Hepatocyte (in vitro differentiated cells): ENCODE data around the gene ACYP2. TPM values are rescaled to one million over a fixed set of nuclear protein-coding genes. Genes with fewer than 3 reads are reported as not detected.
A peak's percentile ranks its signal among the peaks of the same experiment; 100 is the strongest.

Source experiments
- DNase-seq: peaks from one replicate; pipeline ENCODE4 v3.0.0-alpha.2; 2016; ENCODE audit warnings: low spot score
- H2AFZ ChIP-seq: fragments of 200-600 bp; sonication (generic); 2 replicates; pipeline ENCODE4 v1.6.0; 2016; ENCODE audit warnings: antibody characterized with exemption, mild to moderate bottlenecking
- H3K27ac ChIP-seq: fragments of 200-600 bp; sonication (generic); 2 replicates; pipeline ENCODE4 v1.5.1; 2016; ENCODE audit warnings: mild to moderate bottlenecking
- H3K27me3 ChIP-seq: fragments of 200-600 bp; sonication (generic); 2 replicates; pipeline ENCODE4 v1.6.1; 2016
- H3K36me3 ChIP-seq: fragments of 200-600 bp; sonication (generic); replicated peaks from 2 replicates; pipeline ENCODE4 v1.5.1; 2016; ENCODE audit warnings: low read depth; ENCODE audit not compliant: insufficient read depth
- H3K4me1 ChIP-seq: fragments of 200-600 bp; sonication (generic); 2 replicates; pipeline ENCODE4 v1.5.1; 2016; ENCODE audit warnings: mild to moderate bottlenecking, moderate library complexity; ENCODE audit not compliant: insufficient read depth
- H3K4me2 ChIP-seq: fragments of 200-600 bp; sonication (generic); 2 replicates; pipeline ENCODE4 v1.6.0; 2016
- H3K4me3 ChIP-seq: fragments of 200-600 bp; sonication (generic); 2 replicates; pipeline ENCODE4 v1.5.1; 2016; ENCODE audit warnings: mild to moderate bottlenecking
- H3K79me2 ChIP-seq: fragments of 200-600 bp; sonication (generic); 2 replicates; pipeline ENCODE4 v1.6.0; 2017; ENCODE audit warnings: mild to moderate bottlenecking
- H3K9me2 ChIP-seq: fragments of 200-600 bp; sonication (generic); replicated peaks from 2 replicates; pipeline ENCODE4 v1.6.0; 2017; ENCODE audit warnings: mild to moderate bottlenecking; ENCODE audit not compliant: insufficient read depth
- H3K9me3 ChIP-seq: fragments of 200-600 bp; sonication (generic); 2 replicates; pipeline ENCODE4 v1.5.1; 2016; ENCODE audit warnings: low read depth, mild to moderate bottlenecking
- H4K20me1 ChIP-seq: fragments of 200-600 bp; sonication (generic); 2 replicates; pipeline ENCODE4 v1.6.0; 2016; ENCODE audit warnings: mild to moderate bottlenecking; ENCODE audit not compliant: insufficient read depth, poor library complexity, severe bottlenecking
- EZH2 ChIP-seq: fragments of 200-600 bp; sonication (generic); IDR thresholded peaks from 2 replicates; pipeline ENCODE4 v1.6.1; 2016; ENCODE audit warnings: antibody characterized with exemption, mild to moderate bottlenecking, borderline replicate concordance
- EZH2phosphoT487 ChIP-seq: fragments of 200-600 bp; sonication (generic); IDR thresholded peaks from one replicate; pipeline ENCODE4 v1.6.1; 2018; ENCODE audit warnings: antibody characterized with exemption, mild to moderate bottlenecking, low read depth, moderate library complexity; ENCODE audit not compliant: unreplicated experiment, severe bottlenecking
- WGBS: methylation state at CpG from one replicate; pipeline ENCODE4 v1.1.6; 2016; ENCODE audit warnings: low lambda C conversion rate; ENCODE audit errors: missing lambda C conversion rate; 5-methylcytosine and 5-hydroxymethylcytosine counted together
- polyA plus RNA-seq: library from polyadenylated mRNA; unstranded; fragments of >200 nt; fragmentation: Nextera tagmentation; extraction: Ambion mirVana; gene quantifications from 2 replicates; pipeline ENCODE4 v1.2.1, GENCODE V29; 2016
- total RNA-seq: library from RNA; depleted of rRNA; stranded (reverse); fragments of >200 nt; gene quantifications from 2 replicates; pipeline ENCODE4 v1.2.3, GENCODE V29; 2014
- TF ChIP-seq, protein P1 (sequence below): fragments of 200-600 bp; sonication (generic); IDR thresholded peaks from 2 replicates; pipeline ENCODE4 v1.5.1; 2016; ENCODE audit warnings: antibody characterized with exemption, mild to moderate bottlenecking; ENCODE audit not compliant: poor library complexity

ACYP2 gene
- total and polyA plus RNA-seq, 2 experiments from 2014 or later = 22.5 to 30.9 TPM

DNA sequence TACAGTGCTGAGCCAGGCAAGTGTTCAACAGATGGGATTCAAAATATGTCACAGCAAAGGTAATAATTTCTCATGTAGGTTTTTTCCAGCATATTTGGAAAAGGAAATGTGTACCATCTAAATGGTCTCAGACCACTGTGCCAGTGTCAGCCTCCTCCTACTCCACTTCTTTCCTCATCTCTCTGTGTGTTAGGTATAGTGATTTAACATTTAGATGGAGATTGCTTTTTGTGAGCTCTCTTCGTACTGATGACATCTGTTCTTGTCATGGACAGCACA is 221.5 kb downstream of the ACYP2 start:
- TF ChIP-seq EZH2phosphoT487 = no peak
- Histone ChIP-seq H3K36me3 (no peaks in the 10 kb centered on the region), H4K20me1 (no peaks in the 10 kb centered on the region), H2AFZ (no peak overlapping the region), H3K4me3 (no peak overlapping the region), H3K4me1 (no peaks in the 10 kb centered on the region), H3K79me2 (no peaks in the 10 kb centered on the region), H3K9me3 (no peaks in the 10 kb centered on the region), H3K9me2 (no peaks in the 10 kb centered on the region), H3K4me2 (no peak overlapping the region), H3K27me3 (no peaks in the 10 kb centered on the region), H3K27ac (no peak overlapping the region)
- DNase-seq = no peak
- 58% methylated on average over 1 of the region's 1 CpG for WGBS

DNA sequence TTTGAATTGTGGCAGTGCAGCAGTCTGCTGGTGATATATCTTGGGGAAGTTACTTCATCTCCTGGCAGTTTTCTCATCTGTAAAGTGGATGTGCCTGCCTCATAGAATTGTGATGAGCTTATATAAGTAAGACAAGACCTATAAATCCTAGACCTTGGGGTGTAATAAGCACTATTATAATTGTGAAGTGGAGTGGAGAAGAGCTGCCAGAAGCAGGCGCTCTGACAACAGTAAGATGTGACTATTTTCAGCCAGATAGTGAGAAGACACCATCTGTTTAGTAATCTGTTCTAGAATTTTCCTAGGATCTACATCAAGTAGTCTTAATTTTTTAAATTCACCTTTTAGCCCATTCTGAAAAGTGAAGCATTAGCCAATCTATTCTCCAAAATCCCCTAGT is 226.2 kb downstream of the ACYP2 start:
- Histone ChIP-seq H3K36me3 (no peaks in the 10 kb centered on the region), H3K79me2 (no peaks in the 10 kb centered on the region), H3K4me3 (no peak overlapping the region), H3K4me1 (no peaks in the 10 kb centered on the region), H3K4me2 (no peak overlapping the region), H3K9me3 (no peaks in the 10 kb centered on the region), H3K27me3 (no peaks in the 10 kb centered on the region), H3K27ac (no peak overlapping the region), H3K9me2 (no peaks in the 10 kb centered on the region), H2AFZ (no peak overlapping the region), H4K20me1 (no peaks in the 10 kb centered on the region)
- WGBS = 73% methylated on average over 1 of the region's 1 CpG
- no peak for DNase-seq
- TF ChIP-seq, protein P1, sequence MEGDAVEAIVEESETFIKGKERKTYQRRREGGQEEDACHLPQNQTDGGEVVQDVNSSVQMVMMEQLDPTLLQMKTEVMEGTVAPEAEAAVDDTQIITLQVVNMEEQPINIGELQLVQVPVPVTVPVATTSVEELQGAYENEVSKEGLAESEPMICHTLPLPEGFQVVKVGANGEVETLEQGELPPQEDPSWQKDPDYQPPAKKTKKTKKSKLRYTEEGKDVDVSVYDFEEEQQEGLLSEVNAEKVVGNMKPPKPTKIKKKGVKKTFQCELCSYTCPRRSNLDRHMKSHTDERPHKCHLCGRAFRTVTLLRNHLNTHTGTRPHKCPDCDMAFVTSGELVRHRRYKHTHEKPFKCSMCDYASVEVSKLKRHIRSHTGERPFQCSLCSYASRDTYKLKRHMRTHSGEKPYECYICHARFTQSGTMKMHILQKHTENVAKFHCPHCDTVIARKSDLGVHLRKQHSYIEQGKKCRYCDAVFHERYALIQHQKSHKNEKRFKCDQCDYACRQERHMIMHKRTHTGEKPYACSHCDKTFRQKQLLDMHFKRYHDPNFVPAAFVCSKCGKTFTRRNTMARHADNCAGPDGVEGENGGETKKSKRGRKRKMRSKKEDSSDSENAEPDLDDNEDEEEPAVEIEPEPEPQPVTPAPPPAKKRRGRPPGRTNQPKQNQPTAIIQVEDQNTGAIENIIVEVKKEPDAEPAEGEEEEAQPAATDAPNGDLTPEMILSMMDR = peak; percentile 6
- no peak for TF ChIP-seq EZH2phosphoT487

DNA sequence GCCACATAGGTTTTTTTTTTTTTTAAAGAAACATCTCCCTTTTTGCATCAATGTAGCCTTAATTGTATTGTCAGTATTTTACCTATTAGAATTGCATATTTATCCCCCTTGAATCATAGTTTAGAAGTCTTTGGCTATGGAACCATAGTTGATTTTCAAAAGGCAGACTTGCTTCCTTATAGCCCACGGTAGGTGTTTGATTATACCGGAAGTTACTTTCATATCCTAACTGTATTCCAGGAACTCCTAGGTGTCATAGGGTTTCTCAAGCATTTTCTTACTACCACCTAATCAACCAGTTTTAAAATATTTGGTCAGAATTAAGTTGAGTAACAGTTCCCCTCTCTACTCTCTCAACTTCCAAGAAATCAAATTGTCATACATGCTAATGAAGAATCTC is 227.2 kb downstream of the ACYP2 start:
- no peak overlapping the region for H3K4me2 ChIP-seq
- no peaks in the 10 kb centered on the region for H3K9me3 ChIP-seq
- DNase-seq = no peak
- no peaks in the 10 kb centered on the region for H4K20me1 ChIP-seq
- H3K27ac ChIP-seq = no peak overlapping the region
- no peaks in the 10 kb centered on the region for H3K9me2 ChIP-seq
- H2AFZ ChIP-seq = no peak overlapping the region
- H3K4me3 ChIP-seq = no peak overlapping the region
- H3K79me2 ChIP-seq = no peaks in the 10 kb centered on the region
- no peaks in the 10 kb centered on the region for H3K27me3 ChIP-seq
- no peaks in the 10 kb centered on the region for H3K36me3 ChIP-seq
- 93% methylated on average over 2 of the region's 2 CpGs for WGBS
- TF ChIP-seq, protein P1 = no peak
- TF ChIP-seq EZH2 (no peak), EZH2phosphoT487 (no peak)
- H3K4me1 ChIP-seq = no peaks in the 10 kb centered on the region

DNA sequence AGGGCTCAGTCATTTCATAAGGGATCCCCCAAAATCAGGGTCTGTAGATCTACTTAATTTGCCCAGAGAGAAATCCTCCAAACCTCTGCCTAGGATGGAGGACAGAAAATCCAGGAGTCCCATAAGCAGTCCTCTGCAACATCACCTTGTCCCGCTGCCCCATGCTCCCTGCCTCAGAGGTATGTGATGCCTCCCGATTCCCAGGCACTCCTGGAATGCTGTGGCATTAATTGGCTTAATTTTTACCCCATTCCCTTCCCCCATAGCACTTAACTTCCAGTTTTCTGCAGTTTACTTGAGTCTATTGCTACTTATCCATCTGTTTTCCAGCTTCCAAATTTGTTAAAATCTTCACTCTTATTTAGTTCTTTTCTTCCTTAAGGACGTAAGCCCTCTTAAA is 232.2 kb downstream of the ACYP2 start:
- Histone ChIP-seq H3K4me2 (no peak overlapping the region), H2AFZ (no peak overlapping the region), H3K79me2 (no peaks in the 10 kb centered on the region), H3K36me3 (no peaks in the 10 kb centered on the region), H3K4me1 (no peaks in the 10 kb centered on the region), H3K9me3 (no peaks in the 10 kb centered on the region), H3K9me2 (no peaks in the 10 kb centered on the region), H3K27ac (no peak overlapping the region), H3K27me3 (no peaks in the 10 kb centered on the region), H4K20me1 (no peaks in the 10 kb centered on the region), H3K4me3 (no peak overlapping the region)
- no peak for DNase-seq
- 66% methylated on average over 3 of the region's 3 CpGs for WGBS
- TF ChIP-seq EZH2phosphoT487 (no peak), EZH2 (no peak)
- TF ChIP-seq, protein P1 = no peak
